SK-N-SH (cell line): ENCODE results near the gene PPP2R3A. TPM values are rescaled to one million over a fixed set of nuclear protein-coding genes. Genes with fewer than 3 reads are reported as not detected.

Experiments
- CTCF ChIA-PET: fragments of 300-600, 350-600 bp; formaldehyde crosslinking; extraction: SDS; loops from one replicate; lab custom pipeline; 2021; lab: Yijun Ruan, JAX
- POLR2A ChIA-PET: fragments of 350-600 bp; sonication (Branson Sonifier 250); formaldehyde crosslinking; extraction: SDS; loops from one replicate; lab custom pipeline; 2020; ENCODE audit warnings: antibody characterized with exemption, inconsistent platforms; lab: Yijun Ruan, JAX
- DNase-seq: peaks from one replicate; pipeline ENCODE4 v3.0.0; 2012
- H2AFZ ChIP-seq: fragments of 200-600 bp; sonication (generic); 2 replicates; pipeline ENCODE4 v1.8.1; 2016; ENCODE audit warnings: antibody characterized with exemption, mild to moderate bottlenecking, low read depth
- H3F3A ChIP-seq: fragments of 200-600 bp; sonication (generic); replicated peaks from 2 replicates; pipeline ENCODE3; 2016; ENCODE audit warnings: antibody characterized with exemption, mild to moderate bottlenecking; ENCODE audit not compliant: insufficient read depth
- H3K27ac ChIP-seq, 2 experiments: fragments of 200-500 bp in 1 of 2; fragments of 200-600 bp in 1 of 2; sonication (Bioruptor generic) in 1 of 2; sonication (generic), shearing (Covaris generic) in 1 of 2; 2 replicates each; pipeline versions ENCODE4 v1.5.1 to v1.6.1; 2014 to 2016; ENCODE audit warnings: low read depth in 2 of 2, inconsistent platforms in 1 of 2, low read length in 1 of 2, mild to moderate bottlenecking in 1 of 2, mixed read lengths in 1 of 2
- H3K27me3 ChIP-seq: fragments of 200-600 bp; sonication (generic), shearing (Covaris generic); 2 replicates; pipeline ENCODE4 v1.6.1; 2016; ENCODE audit warnings: mixed run types; ENCODE audit not compliant: insufficient read depth
- H3K36me3 ChIP-seq, 2 experiments: fragments of 200-500 bp in 1 of 2; fragments of 200-600 bp in 1 of 2; sonication (Bioruptor generic) in 1 of 2; sonication (generic) in 1 of 2; replicated peaks in 1 of 2; 2 replicates each; pipeline versions ENCODE3 to v1.5.1; 2014 to 2016; ENCODE audit warnings: low read length in 1 of 2, mild to moderate bottlenecking in 1 of 2; ENCODE audit not compliant: insufficient read depth in 2 of 2, control insufficient read depth in 1 of 2
- H3K4me1 ChIP-seq, 2 experiments: fragments of 200-500 bp in 1 of 2; fragments of 200-600 bp in 1 of 2; sonication (Bioruptor generic) in 1 of 2; sonication (generic), shearing (Covaris generic) in 1 of 2; 2 replicates each; pipeline versions ENCODE4 v1.5.1 to v1.6.1; 2014 to 2016; ENCODE audit warnings: low read depth in 1 of 2, low read length in 1 of 2, mixed run types in 1 of 2; ENCODE audit not compliant: insufficient read depth in 2 of 2, control insufficient read depth in 1 of 2
- H3K4me2 ChIP-seq: fragments of 200-600 bp; sonication (generic), shearing (Covaris generic); 2 replicates; pipeline ENCODE4 v1.6.1; 2017; ENCODE audit warnings: mixed run types
- H3K4me3 ChIP-seq, 2 experiments: fragments of 200-500 bp in 1 of 2; fragments of 200-600 bp in 1 of 2; sonication (Bioruptor generic) in 1 of 2; sonication (generic), shearing (Covaris generic) in 1 of 2; 2 replicates each; pipeline versions ENCODE4 v1.5.1 to v1.8.1; 2014 to 2016; ENCODE audit warnings: low read depth in 2 of 2, inconsistent platforms in 1 of 2, low read length in 1 of 2, mild to moderate bottlenecking in 1 of 2, mixed read lengths in 1 of 2, moderate library complexity in 1 of 2
- H3K79me2 ChIP-seq: fragments of 200-600 bp; sonication (generic); 2 replicates; pipeline ENCODE4 v1.8.1; 2017; ENCODE audit warnings: mild to moderate bottlenecking; ENCODE audit not compliant: insufficient read depth
- H3K9ac ChIP-seq: fragments of 200-600 bp; sonication (generic); 2 replicates; pipeline ENCODE4 v1.6.1; 2017; ENCODE audit warnings: mixed run types
- H3K9me2 ChIP-seq: fragments of 200-600 bp; sonication (generic); 2 replicates; pipeline ENCODE4 v1.6.1; 2017; ENCODE audit warnings: mixed run types
- H3K9me3 ChIP-seq: fragments of 200-600 bp; sonication (generic); 2 replicates; pipeline ENCODE4 v1.6.1; 2017; ENCODE audit warnings: mixed run types, mild to moderate bottlenecking, moderate library complexity
- H4K20me1 ChIP-seq: fragments of 200-600 bp; sonication (generic); 2 replicates; pipeline ENCODE4 v1.6.1; 2017; ENCODE audit warnings: mild to moderate bottlenecking, mixed run types; ENCODE audit not compliant: insufficient read depth
- ELF1 ChIP-seq: IDR thresholded peaks from 2 replicates; pipeline ENCODE4 v1.4.0; 2012
- EP300 ChIP-seq, 2 experiments: IDR thresholded peaks; 2 replicates each; pipeline versions ENCODE4 v1.4.0 to v1.6.1; 2012; ENCODE audit warnings: borderline replicate concordance in 1 of 2, low read depth in 1 of 2, low read length in 1 of 2
- FOXJ3 ChIP-seq: sonication (generic); formaldehyde crosslinking; IDR thresholded peaks from 2 replicates; pipeline ENCODE4 v1.5.1; 2020; ENCODE audit warnings: mild to moderate bottlenecking, missing genetic modification reagents
- FOXM1 ChIP-seq: IDR thresholded peaks from 2 replicates; pipeline ENCODE4 v1.4.0; 2012; ENCODE audit warnings: low read depth, mild to moderate bottlenecking
- GABPA ChIP-seq: IDR thresholded peaks from 2 replicates; pipeline ENCODE4 v1.4.0; 2012; ENCODE audit warnings: low read depth, mild to moderate bottlenecking
- JUND ChIP-seq: IDR thresholded peaks from 2 replicates; pipeline ENCODE4 v1.4.0; 2012
- MEF2A ChIP-seq: IDR thresholded peaks from 2 replicates; pipeline ENCODE4 v1.4.0; 2012; ENCODE audit warnings: low read depth, borderline replicate concordance
- MXI1 ChIP-seq: IDR thresholded peaks from 2 replicates; pipeline ENCODE4 v1.6.1; 2012; ENCODE audit warnings: mild to moderate bottlenecking, low read depth, low read length, improper control_type of control experiment
- NRF1 ChIP-seq: IDR thresholded peaks from 2 replicates; pipeline ENCODE4 v1.6.1; 2012; ENCODE audit warnings: low read depth, mild to moderate bottlenecking, low read length
- POLR2AphosphoS5 ChIP-seq: IDR thresholded peaks from 2 replicates; pipeline ENCODE4 v1.6.1; 2012; ENCODE audit warnings: low read depth, low read length
- SIN3A ChIP-seq: IDR thresholded peaks from 2 replicates; pipeline ENCODE4 v1.6.1; 2012; ENCODE audit warnings: low read depth, mild to moderate bottlenecking, low read length, moderate library complexity, borderline replicate concordance
- SMC3 ChIP-seq: IDR thresholded peaks from 2 replicates; pipeline ENCODE4 v1.6.1; 2012; ENCODE audit warnings: low read depth, low read length, improper control_type of control experiment
- TAF1 ChIP-seq: IDR thresholded peaks from 2 replicates; pipeline ENCODE4 v1.6.1; 2012; ENCODE audit warnings: low read depth, mild to moderate bottlenecking, low read length, moderate library complexity, borderline replicate concordance
- TEAD4 ChIP-seq: IDR thresholded peaks from 2 replicates; pipeline ENCODE4 v1.4.0; 2012; ENCODE audit warnings: mild to moderate bottlenecking, borderline replicate concordance; ENCODE audit not compliant: insufficient read depth
- YY1 ChIP-seq: IDR thresholded peaks from 2 replicates; pipeline ENCODE4 v1.4.0; 2012; ENCODE audit warnings: low read depth, mild to moderate bottlenecking
- ZBTB33 ChIP-seq: IDR thresholded peaks from 2 replicates; pipeline ENCODE4 v1.4.0; 2012; ENCODE audit warnings: low read depth, borderline replicate concordance
- WGBS: methylation state at CpG from one replicate; pipeline ENCODE4 v1.1.6; 2017; ENCODE audit warnings: low lambda C conversion rate; 5-methylcytosine and 5-hydroxymethylcytosine counted together
- polyA plus RNA-seq, 3 experiments: library from polyadenylated mRNA; depleted of rRNA; stranded (reverse); fragments of >200 nt; gene quantifications; 2 replicates each; pipeline ENCODE4 v1.2.3, GENCODE V29; 2012
- TF ChIP-seq, protein P1 (sequence below): IDR thresholded peaks from 2 replicates; pipeline ENCODE4; 2012
- TF ChIP-seq, protein P2 (sequence below): fragments of 150-350 bp; IDR thresholded peaks from 2 replicates; pipeline ENCODE4 v1.6.1; 2016; ENCODE audit warnings: mild to moderate bottlenecking, low read depth, low read length
- TF ChIP-seq, protein P3 (sequence below): IDR thresholded peaks from 2 replicates; pipeline ENCODE4 v1.4.0; 2012; ENCODE audit warnings: low read depth, borderline replicate concordance

The PPP2R3A gene
- polyA plus RNA-seq, 1 of the 3 experiments (the other 2 are of a cell fraction), result 3.9 TPM

- Histone ChIP-seq H3K27ac (no peak overlapping the region), H3K79me2 (no peaks in the 10 kb centered on the region), H2AFZ (no peak overlapping the region), H3K4me3 (no peak overlapping the region), H3F3A (no peaks in the 10 kb centered on the region), H4K20me1 (no peaks in the 10 kb centered on the region), H3K27me3 (no peaks in the 10 kb centered on the region), H3K9me3 (no peaks in the 10 kb centered on the region), H3K9ac (no peak overlapping the region), H3K4me2 (no peak overlapping the region), H3K9me2 (no peaks in the 10 kb centered on the region), H3K36me3 (no peaks in the 10 kb centered on the region)
- whole genome bisulfite sequencing, result 73% methylated on average over 8 of the region's 8 CpGs
- DNase-seq, result no peak
- ChIA-PET CTCF (interaction anchor here (0.6 to 9.7 kb wide), 9 partner anchors 10 to 127 kb away, joined by 3 to 153 read pairs (median 3); no protein-coding TSS in a partner anchor), POLR2A (no interaction called here)
- TF ChIP-seq YY1 (no peak), FOXM1 (no peak), EP300 (IDR thresholded peaks at IDR 0.05; ENCODE audit: borderline replicate concordance in 1 of 2, low read depth in 1 of 2, low read length in 1 of 2) (no peak), POLR2AphosphoS5 (no peak), NRF1 (no peak), TAF1 (no peak), MXI1 (no peak), FOXJ3 (CRISPR knock-in tag) (no peak), ZBTB33 (no peak), SMC3 (no peak), TEAD4 (no peak), JUND (no peak), GABPA (no peak), MEF2A (no peak), SIN3A (no peak), ELF1 (no peak)
- TF ChIP-seq, protein P1, sequence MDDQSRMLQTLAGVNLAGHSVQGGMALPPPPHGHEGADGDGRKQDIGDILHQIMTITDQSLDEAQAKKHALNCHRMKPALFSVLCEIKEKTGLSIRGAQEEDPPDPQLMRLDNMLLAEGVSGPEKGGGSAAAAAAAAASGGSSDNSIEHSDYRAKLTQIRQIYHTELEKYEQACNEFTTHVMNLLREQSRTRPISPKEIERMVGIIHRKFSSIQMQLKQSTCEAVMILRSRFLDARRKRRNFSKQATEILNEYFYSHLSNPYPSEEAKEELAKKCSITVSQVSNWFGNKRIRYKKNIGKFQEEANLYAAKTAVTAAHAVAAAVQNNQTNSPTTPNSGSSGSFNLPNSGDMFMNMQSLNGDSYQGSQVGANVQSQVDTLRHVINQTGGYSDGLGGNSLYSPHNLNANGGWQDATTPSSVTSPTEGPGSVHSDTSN, result no peak
- TF ChIP-seq, protein P2, sequence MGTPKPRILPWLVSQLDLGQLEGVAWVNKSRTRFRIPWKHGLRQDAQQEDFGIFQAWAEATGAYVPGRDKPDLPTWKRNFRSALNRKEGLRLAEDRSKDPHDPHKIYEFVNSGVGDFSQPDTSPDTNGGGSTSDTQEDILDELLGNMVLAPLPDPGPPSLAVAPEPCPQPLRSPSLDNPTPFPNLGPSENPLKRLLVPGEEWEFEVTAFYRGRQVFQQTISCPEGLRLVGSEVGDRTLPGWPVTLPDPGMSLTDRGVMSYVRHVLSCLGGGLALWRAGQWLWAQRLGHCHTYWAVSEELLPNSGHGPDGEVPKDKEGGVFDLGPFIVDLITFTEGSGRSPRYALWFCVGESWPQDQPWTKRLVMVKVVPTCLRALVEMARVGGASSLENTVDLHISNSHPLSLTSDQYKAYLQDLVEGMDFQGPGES, result no peak
- TF ChIP-seq, protein P3, sequence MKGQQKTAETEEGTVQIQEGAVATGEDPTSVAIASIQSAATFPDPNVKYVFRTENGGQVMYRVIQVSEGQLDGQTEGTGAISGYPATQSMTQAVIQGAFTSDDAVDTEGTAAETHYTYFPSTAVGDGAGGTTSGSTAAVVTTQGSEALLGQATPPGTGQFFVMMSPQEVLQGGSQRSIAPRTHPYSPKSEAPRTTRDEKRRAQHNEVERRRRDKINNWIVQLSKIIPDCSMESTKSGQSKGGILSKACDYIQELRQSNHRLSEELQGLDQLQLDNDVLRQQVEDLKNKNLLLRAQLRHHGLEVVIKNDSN, result no peak
- TF ChIP-seq, all 33 proteins: peak for 0
- no peaks in the 10 kb centered on the region for H3K4me1 ChIP-seq
Observed at GRCh38 chr3:135917927-135918597, 47.5 kb upstream of the PPP2R3A start.
